Glutamatergic neuron (in vitro differentiated cells): ENCODE results near the gene ITSN1. TPM values are rescaled to one million over a fixed set of nuclear protein-coding genes. Genes with fewer than 3 reads are reported as not detected.
A peak's percentile ranks its signal among the peaks of the same experiment; 100 is the strongest.

ENCODE experiments used
- DNase-seq: peaks from one replicate; pipeline ENCODE4 v3.0.0; 2022
- H3K27ac Mint-ChIP-seq: one replicate; pipeline ENCODE4 v1.8.0; 2020; ENCODE audit warnings: mild to moderate bottlenecking, mixed read lengths, inconsistent platforms; ENCODE audit not compliant: unreplicated experiment
- H3K27me3 Mint-ChIP-seq: one replicate; pipeline ENCODE4 v1.8.0; 2020; ENCODE audit warnings: mild to moderate bottlenecking, moderate library complexity, mixed read lengths, inconsistent platforms; ENCODE audit not compliant: unreplicated experiment
- H3K36me3 Mint-ChIP-seq: one replicate; pipeline ENCODE4 v1.8.0; 2020; ENCODE audit warnings: mild to moderate bottlenecking, mixed read lengths, inconsistent platforms; ENCODE audit not compliant: unreplicated experiment
- H3K4me1 Mint-ChIP-seq: one replicate; pipeline ENCODE4 v1.8.0; 2020; ENCODE audit warnings: mild to moderate bottlenecking, low read depth, mixed read lengths, inconsistent platforms; ENCODE audit not compliant: unreplicated experiment
- H3K4me3 Mint-ChIP-seq: one replicate; pipeline ENCODE4 v1.8.0; 2020; ENCODE audit warnings: mild to moderate bottlenecking, mixed read lengths, inconsistent platforms; ENCODE audit not compliant: unreplicated experiment
- H3K9me3 Mint-ChIP-seq: one replicate; pipeline ENCODE4 v1.8.0; 2020; ENCODE audit warnings: mild to moderate bottlenecking, moderate library complexity, mixed read lengths, inconsistent platforms; ENCODE audit not compliant: unreplicated experiment
- total RNA-seq: library from RNA; stranded (reverse); fragmentation: NEBNext Ultra II Directional; extraction: Animal tissue kit (Norgen Biotek cat#: 25700); gene quantifications from one replicate; pipeline ENCODE4 v1.2.1, GENCODE V29; 2021; ENCODE audit not compliant: unreplicated experiment
- TF ChIP-seq, protein P1 (sequence below): fragments of 200-600 bp; sonication (generic); IDR thresholded peaks from one replicate; pipeline ENCODE4 v1.5.0; 2021; ENCODE audit not compliant: partially characterized antibody, unreplicated experiment

The ITSN1 gene
- total RNA-seq, 1 donor from 2014 or later = 89.1 TPM

DNA sequence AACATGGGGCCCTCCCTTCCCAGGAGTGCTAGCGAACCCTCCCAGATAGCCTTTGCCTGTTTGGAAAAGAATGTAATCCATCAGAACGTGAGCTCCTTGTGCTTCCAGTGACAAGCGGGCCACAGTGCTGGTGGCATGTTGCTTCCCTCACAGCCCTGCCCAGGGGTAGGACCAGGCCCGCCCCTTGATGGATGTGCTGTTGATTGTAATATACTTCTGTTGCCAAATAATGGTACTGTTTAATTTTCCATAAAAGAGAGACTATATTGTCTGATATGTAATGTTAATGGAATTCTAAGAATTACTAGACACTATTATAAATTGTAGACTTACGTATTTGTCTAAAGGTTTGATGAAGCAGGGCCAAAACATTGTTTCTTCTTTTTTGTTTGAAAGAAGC lies 256.9 kb downstream of the ITSN1 start:
- Mint-ChIP-seq H3K9me3 (peaks cover 3% of the 10 kb centered on the region), H3K27ac (no peak overlapping the region), H3K36me3 (no peaks in the 10 kb centered on the region)

DNA sequence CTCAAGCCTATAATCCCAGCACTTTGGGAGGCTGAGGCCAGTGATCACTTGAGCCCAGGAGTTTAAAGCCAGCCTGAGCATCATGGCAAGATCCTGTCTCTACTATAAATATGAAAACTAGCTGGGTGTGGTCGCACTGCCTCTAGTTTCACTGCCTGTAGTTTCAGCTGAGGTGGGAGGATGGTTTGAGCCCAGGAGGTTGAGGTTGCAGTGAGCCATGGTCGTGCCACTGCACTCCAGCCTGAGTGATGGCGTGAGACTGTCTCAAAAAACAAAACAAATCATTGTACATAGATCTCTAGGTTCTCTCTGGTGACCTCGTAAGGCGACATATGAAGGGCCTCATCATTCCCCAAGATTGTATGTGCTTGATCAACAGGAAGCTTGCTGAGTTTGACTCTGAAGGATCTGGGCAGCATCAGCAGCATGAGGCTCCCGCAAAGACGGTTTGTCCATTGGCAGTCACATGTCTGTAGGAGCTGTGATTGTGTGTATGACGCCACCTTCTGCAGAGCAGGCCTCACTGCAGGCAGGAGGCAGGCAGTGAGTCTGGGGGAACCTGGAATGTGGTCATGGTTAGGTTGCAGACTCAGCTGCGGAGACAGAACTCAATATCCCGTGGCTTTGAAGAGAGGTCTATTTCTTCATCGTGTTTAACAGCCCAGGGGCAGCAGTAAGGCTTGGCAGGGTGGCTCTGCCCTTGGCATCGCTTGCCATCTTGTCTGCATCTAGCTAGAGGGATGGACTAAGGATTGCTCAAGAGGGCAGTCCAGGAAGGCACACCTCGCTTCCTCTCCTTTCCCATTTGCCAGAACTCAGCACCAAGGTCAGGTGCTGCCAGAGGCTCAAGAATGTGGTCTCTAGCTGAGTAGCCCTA lies 259.3 kb downstream of the ITSN1 start:
- H3K4me3 Mint-ChIP-seq = no peak overlapping the region
- TF ChIP-seq, protein P1, sequence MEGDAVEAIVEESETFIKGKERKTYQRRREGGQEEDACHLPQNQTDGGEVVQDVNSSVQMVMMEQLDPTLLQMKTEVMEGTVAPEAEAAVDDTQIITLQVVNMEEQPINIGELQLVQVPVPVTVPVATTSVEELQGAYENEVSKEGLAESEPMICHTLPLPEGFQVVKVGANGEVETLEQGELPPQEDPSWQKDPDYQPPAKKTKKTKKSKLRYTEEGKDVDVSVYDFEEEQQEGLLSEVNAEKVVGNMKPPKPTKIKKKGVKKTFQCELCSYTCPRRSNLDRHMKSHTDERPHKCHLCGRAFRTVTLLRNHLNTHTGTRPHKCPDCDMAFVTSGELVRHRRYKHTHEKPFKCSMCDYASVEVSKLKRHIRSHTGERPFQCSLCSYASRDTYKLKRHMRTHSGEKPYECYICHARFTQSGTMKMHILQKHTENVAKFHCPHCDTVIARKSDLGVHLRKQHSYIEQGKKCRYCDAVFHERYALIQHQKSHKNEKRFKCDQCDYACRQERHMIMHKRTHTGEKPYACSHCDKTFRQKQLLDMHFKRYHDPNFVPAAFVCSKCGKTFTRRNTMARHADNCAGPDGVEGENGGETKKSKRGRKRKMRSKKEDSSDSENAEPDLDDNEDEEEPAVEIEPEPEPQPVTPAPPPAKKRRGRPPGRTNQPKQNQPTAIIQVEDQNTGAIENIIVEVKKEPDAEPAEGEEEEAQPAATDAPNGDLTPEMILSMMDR = peak; percentile 53
- H3K27ac Mint-ChIP-seq = peak overlapping the region; percentile 5
- peak; percentile 72 for DNase-seq
- peaks cover 2% of the 10 kb centered on the region for H3K27me3 Mint-ChIP-seq
- H3K4me1 Mint-ChIP-seq = peaks cover 2% of the 10 kb centered on the region
- H3K36me3 Mint-ChIP-seq = no peaks in the 10 kb centered on the region
- H3K9me3 Mint-ChIP-seq = no peaks in the 10 kb centered on the region

More for the DNA sequence above, 256.9 kb downstream of the ITSN1 start:
- DNase-seq = no peak
- Mint-ChIP-seq H3K4me1 (peaks cover 18% of the 10 kb centered on the region), H3K27me3 (peaks cover 3% of the 10 kb centered on the region), H3K4me3 (no peak overlapping the region)
- TF ChIP-seq, protein P1 = no peak

DNA sequence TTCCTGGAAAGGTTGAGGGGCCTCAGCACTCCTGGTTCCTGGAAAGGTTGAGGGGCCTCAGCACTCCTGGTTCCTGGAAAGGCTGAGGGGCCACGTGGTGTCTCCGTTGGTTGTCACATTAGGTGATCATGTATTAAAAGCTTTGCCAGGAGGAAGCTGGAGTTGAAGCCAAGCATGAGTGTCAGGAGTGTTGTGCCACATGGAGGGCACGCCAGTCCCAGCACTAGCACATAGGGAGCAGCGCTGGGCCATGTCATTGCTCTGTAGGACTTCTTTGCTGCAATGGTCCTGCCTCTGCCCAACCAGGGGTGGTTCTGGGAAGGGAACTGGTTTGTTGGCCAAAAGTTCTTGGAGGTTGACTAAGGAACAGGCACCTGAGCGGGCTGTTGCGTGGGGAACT lies 260.0 kb downstream of the ITSN1 start:
- no peaks in the 10 kb centered on the region for H3K9me3 Mint-ChIP-seq
- H3K36me3 Mint-ChIP-seq = no peaks in the 10 kb centered on the region
- no peak overlapping the region for H3K27ac Mint-ChIP-seq
- H3K27me3 Mint-ChIP-seq = peaks cover 2% of the 10 kb centered on the region
- TF ChIP-seq, protein P1 = no peak
- no peaks in the 10 kb centered on the region for H3K4me1 Mint-ChIP-seq
- DNase-seq = no peak
- H3K4me3 Mint-ChIP-seq = no peak overlapping the region

DNA sequence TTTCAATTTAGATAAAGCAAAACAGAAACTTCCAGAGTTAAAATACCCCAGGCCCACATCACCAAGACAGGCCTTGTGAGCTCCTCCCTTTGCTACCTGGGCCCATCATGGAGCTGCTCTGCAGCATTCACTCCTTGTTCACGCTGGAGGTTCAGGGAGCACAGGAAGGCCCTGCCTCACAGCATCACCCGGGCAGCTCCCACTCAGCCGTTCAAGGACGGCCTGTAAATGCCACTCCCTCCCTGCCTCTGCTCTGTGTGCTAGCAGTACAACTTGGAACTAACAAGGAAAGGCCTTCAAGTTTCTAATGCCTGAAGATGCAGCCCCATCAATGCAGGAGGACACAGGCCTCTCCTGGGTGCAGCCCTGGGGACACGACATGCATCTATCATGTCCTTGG lies 261.7 kb downstream of the ITSN1 start:
- no peaks in the 10 kb centered on the region for H3K36me3 Mint-ChIP-seq
- no peak for DNase-seq
- H3K9me3 Mint-ChIP-seq = no peaks in the 10 kb centered on the region
- no peak overlapping the region for H3K4me3 Mint-ChIP-seq
- H3K4me1 Mint-ChIP-seq = no peaks in the 10 kb centered on the region
- H3K27me3 Mint-ChIP-seq = peaks cover 2% of the 10 kb centered on the region
- no peak overlapping the region for H3K27ac Mint-ChIP-seq
- TF ChIP-seq, protein P1 = no peak

DNA sequence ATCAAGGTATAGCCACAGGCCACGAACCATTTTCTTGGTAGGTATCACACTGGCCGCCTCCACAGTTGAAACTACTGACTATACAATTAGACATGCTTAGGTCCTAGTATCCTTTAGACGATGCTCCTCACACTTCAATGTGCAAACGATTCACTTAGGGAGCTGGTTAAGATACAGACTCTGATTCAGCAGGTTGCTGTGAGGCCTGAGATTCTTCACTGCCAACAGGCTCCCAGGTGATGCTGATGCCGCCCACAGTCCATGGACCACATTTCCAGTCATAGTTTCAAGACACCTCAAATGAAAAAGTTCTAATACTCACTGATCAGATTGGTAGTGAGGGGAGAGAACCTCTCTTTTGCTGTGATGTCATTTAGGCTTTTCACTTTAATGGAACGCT lies 266.5 kb downstream of the ITSN1 start:
- Mint-ChIP-seq H3K4me1 (no peaks in the 10 kb centered on the region), H3K4me3 (no peak overlapping the region), H3K27ac (no peak overlapping the region), H3K36me3 (no peaks in the 10 kb centered on the region), H3K27me3 (peaks cover 2% of the 10 kb centered on the region), H3K9me3 (no peaks in the 10 kb centered on the region)
- no peak for DNase-seq
- TF ChIP-seq, protein P1 = no peak
